LNCaP clone FGC (cell line): ENCODE results near the gene MMP28.

Experiments
- DNase-seq: peaks from one replicate; pipeline ENCODE4 v3.0.0-alpha.2; 2011; ENCODE audit warnings: low read depth
- H3K4me3 ChIP-seq: 2 replicates; pipeline ENCODE4 v1.5.1; 2011; ENCODE audit warnings: mild to moderate bottlenecking, low read depth, low read length, control low read depth
- TF ChIP-seq, protein P1 (sequence below): IDR thresholded peaks from 2 replicates; pipeline ENCODE4 v1.5.1; 2012; ENCODE audit warnings: mild to moderate bottlenecking; ENCODE audit not compliant: control insufficient read depth, insufficient read depth; ENCODE audit errors: extremely low read depth

MMP28 gene

DNA sequence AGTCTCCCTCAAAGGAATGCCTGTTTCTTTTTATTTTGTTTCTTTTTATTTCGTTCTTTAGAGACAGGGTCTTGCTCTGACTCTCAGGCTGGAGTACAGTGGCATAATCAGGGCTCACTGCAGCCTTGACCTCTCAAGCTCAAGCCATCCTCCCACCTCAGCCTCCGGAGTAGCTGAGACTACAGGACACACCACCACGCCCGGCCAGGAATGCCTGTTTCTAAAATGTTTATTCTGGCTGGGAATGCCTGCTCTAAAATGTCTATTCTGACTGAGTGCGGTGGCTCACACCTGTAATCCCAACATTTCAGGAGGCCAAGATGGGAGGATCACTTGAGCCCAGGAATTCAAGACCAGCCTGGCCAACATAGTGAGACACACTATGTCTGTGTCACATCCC, 2.5 kb upstream of the MMP28 start:
- TF ChIP-seq, protein P1, sequence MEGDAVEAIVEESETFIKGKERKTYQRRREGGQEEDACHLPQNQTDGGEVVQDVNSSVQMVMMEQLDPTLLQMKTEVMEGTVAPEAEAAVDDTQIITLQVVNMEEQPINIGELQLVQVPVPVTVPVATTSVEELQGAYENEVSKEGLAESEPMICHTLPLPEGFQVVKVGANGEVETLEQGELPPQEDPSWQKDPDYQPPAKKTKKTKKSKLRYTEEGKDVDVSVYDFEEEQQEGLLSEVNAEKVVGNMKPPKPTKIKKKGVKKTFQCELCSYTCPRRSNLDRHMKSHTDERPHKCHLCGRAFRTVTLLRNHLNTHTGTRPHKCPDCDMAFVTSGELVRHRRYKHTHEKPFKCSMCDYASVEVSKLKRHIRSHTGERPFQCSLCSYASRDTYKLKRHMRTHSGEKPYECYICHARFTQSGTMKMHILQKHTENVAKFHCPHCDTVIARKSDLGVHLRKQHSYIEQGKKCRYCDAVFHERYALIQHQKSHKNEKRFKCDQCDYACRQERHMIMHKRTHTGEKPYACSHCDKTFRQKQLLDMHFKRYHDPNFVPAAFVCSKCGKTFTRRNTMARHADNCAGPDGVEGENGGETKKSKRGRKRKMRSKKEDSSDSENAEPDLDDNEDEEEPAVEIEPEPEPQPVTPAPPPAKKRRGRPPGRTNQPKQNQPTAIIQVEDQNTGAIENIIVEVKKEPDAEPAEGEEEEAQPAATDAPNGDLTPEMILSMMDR = no peak
- H3K4me3 ChIP-seq = no peak overlapping the region
- DNase-seq = no peak

DNA sequence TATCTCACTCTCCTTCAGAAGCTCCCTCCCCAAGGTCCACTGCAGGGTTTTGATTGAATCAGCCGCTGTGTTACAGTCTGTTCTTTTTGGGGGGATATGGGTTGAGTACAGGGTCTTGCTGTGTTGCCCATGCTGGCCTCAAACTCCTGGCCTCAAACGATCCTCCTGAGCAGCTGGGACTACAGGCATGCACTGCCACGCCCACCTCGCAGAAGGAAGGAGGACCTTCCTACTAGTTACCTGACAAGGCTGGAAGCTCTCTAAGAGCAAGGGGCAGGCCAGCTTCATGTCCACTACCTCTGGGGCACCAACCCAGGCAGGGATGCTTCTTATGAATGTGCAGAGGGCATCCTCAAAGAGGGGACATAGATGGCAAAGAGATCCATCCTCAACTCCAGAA, 1.9 kb upstream of the MMP28 start:
- DNase-seq = no peak
- TF ChIP-seq, protein P1 = no peak
- no peak overlapping the region for H3K4me3 ChIP-seq

DNA sequence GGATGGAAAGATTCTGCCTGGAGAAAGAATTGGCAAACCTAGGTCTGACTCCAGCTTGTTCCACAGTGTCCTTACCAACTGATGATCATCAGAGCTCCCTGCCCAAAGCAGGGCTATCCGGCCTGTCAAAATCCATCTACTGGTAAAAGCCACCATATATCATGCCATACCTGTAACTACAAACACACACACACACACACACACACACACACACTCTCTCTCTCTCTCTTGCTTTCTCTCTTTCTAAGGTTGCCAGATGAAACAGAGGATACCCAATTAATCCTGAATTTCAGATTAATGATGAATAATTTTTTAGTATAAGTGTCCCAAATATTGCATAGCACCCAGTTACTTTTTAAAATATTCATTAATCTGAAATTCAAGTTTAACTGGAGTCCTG, 1.5 kb upstream of the MMP28 start:
- no peak for DNase-seq
- TF ChIP-seq, protein P1 = no peak

DNA sequence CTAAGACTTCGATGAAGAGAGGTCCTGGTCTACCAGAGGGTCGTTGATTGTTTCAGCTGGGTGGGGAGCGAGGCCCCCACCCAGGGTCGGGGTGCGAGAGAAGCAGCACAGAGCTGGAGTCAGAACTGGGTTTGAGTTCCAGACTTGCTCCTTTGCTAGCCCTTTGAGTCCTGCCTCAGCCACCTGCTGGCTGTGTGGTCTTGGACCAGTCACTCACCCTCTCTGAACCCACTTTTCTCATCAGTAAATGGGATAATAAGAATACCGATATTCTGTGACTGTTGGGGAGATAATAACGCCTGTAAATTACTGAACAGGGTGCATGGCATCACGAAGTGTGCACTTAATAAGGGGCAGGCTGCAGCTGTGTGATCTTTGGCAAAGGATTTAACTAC, 427 bp upstream of the MMP28 start:
- no peak overlapping the region for H3K4me3 ChIP-seq
- TF ChIP-seq, protein P1 = no peak
- DNase-seq = no peak

More for the DNA sequence above, 1.5 kb upstream of the MMP28 start:
- no peak overlapping the region for H3K4me3 ChIP-seq

DNA sequence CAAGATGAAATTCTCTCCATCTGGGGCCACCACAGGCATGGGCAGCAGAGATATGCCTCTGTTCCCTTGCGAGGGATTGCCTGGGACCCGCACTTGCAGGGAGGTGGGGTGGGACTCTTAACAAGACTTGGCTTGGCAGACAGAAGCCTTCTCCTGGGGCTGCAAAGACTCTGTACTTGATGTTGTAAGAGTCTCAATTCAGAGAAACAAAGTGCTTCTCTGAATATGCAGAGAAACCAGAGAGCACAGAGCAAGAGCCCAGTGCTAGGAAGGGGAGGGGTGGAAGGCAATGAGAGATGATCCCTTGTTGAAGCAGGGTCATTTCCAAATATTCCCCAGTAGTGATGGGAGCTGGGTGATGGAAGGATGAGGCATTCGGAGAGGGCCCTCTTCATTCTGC, 2.2 kb downstream of the MMP28 start:
- H3K4me3 ChIP-seq = no peak overlapping the region
- TF ChIP-seq, protein P1 = no peak
- DNase-seq = no peak

DNA sequence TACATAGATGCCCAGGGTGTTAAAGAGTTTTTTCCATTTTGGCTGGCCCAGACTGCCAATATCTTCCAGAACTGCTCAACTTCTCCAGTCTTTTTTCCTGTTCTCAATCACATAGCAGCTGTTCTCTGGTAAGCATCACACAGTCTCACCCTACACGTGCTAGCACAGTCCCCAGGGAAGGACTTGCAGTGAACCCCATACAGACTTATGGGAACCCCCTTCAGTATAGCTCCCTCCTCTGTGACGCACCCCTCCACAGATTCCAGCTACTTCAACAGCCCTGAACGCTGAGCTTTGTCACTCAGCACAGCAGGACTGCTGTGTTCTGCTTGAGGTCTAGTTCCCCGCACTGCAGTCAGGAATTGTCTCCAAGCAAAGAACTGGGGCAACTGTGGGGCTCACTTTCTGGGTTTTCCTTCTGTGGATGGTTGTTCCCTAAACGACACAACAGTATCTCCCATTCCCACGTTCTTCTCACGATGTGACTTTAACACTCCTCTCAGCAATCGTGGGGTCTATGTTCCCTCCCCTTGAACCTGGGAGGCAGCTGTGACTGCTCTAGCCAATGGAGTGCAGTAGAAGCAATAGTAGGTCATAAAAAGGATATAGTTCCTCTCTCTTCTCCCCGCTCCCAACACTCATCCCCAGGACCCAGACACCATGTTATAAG, 3.6 kb downstream of the MMP28 start:
- TF ChIP-seq, protein P1 = no peak
- H3K4me3 ChIP-seq = no peak overlapping the region
- no peak for DNase-seq

DNA sequence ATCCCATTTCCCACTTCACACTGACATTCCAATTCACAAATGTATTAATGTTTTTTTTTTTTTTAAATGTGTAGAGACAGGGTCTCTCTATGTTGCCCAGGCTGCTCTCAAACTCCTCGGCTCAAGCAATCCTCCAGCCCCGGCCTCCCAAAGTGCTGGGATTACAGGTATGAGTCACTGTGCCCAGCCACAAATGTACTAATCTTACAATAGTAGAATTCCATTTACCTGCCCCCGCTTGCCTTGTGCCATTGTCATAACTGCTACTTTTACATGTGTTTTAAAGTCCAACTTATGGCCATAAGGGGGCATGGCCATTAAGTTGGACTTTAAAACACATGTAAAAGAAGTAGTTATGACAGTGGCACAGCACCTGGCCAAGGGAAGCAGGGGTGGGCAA, 4.6 kb downstream of the MMP28 start:
- DNase-seq = no peak
- TF ChIP-seq, protein P1 = no peak
- H3K4me3 ChIP-seq = no peak overlapping the region
